Measurements from ENCODE around the gene TMEM223. TPM values are rescaled to one million over a fixed set of nuclear protein-coding genes. Genes with fewer than 3 reads are reported as not detected.

Gene TMEM223
- total RNA-seq, 1 experiment from 2014 or later: 22.6 TPM

- POLR2A ChIA-PET (ENCODE audit: unreplicated experiment): interaction anchor here (0.6 to 2.1 kb wide), 7 partner anchors 16 to 150 kb away, joined by 3 to 12 read pairs (median 5); partner anchors contain the start of genes C11orf98, CSKMT and TAF6L
- CTCF ChIA-PET: interaction anchor here (0.6 to 1.8 kb wide), 13 partner anchors 10 to 915 kb away, joined by 3 to 18 read pairs (median 4); partner anchors contain the start of genes POLR2G, TAF6L and ZBTB3
- Histone ChIP-seq H3K79me2 (ENCODE audit: low read depth) (peaks cover 49% of the 10 kb centered on the region), H3K4me2 (peak within 1 kb of the TSS; percentile 80), H3K9me2 (ENCODE audit: insufficient read depth) (no peaks in the 10 kb centered on the region), H3K27ac (peak within 1 kb of the TSS; percentile 74), H3K27me3 (ENCODE audit: insufficient read depth, low read depth) (no peaks in the 10 kb centered on the region), H3K4me1 (replicated peaks; ENCODE audit: insufficient read depth) (peaks cover 32% of the 10 kb centered on the region), H3K9me3 (ENCODE audit: insufficient read depth, low read depth) (no peaks in the 10 kb centered on the region), H3K36me3 (ENCODE audit: low read depth) (peaks cover 19% of the 10 kb centered on the region), H4K20me1 (ENCODE audit: insufficient read depth) (peaks cover 13% of the 10 kb centered on the region; the same call in 1 of the 2 replicates), H3F3A (ENCODE audit: insufficient read depth, low read depth) (peaks cover 69% of the 10 kb centered on the region), H2AFZ (peak within 1 kb of the TSS; percentile 76), H3K4me3 (peak within 1 kb of the TSS; percentile 60)
- peak; percentile 98 for DNase-seq
- no peak for TF ChIP-seq EZH2 (IDR thresholded peaks at IDR 0.05; ENCODE audit: low read depth)
- TF ChIP-seq CTCF (conservative IDR thresholded peaks at IDR 0.05): peak; percentile 29
- intact Hi-C loops (cut with micrococcal nuclease; ENCODE audit: unreplicated experiment): loop anchor here (1.0 to 5.0 kb wide), 8 partner anchors 18 to 395 kb away; partner anchors contain the start of genes HNRNPUL2, NXF1, SLC3A2 and TTC9C
- no TSS peak for BruUV-seq (replicated peaks)
Observed at GRCh38 chr11:62787005-62787759, 4.6 kb downstream of the TMEM223 start, which contains the start of gene TMEM179B. Gene TMEM179B (plus strand): TSS chr11:62787402. CDS start chr11:62787432, 30 bp downstream.

GRCh38 chr11:62786318-62787004 lies 5.3 kb downstream of the TMEM223 start:
- TF ChIP-seq EZH2 (IDR thresholded peaks at IDR 0.05; ENCODE audit: low read depth): no peak
- peak; percentile 96 for TF ChIP-seq CTCF (conservative IDR thresholded peaks at IDR 0.05)
- Histone ChIP-seq H3K9me3 (ENCODE audit: insufficient read depth, low read depth) (no peaks in the 10 kb centered on the region), H3F3A (ENCODE audit: insufficient read depth, low read depth) (peaks cover 68% of the 10 kb centered on the region), H3K27ac (peak overlapping the region; percentile 74), H3K4me2 (peak overlapping the region; percentile 80), H4K20me1 (ENCODE audit: insufficient read depth) (peaks cover 13% of the 10 kb centered on the region; the same call in 1 of the 2 replicates), H2AFZ (peak overlapping the region; percentile 76; the same call in 1 of the 2 replicates), H3K4me3 (peak overlapping the region; percentile 60), H3K27me3 (ENCODE audit: insufficient read depth, low read depth) (no peaks in the 10 kb centered on the region), H3K36me3 (ENCODE audit: low read depth) (peaks cover 19% of the 10 kb centered on the region), H3K9me2 (ENCODE audit: insufficient read depth) (no peaks in the 10 kb centered on the region), H3K79me2 (ENCODE audit: low read depth) (peaks cover 46% of the 10 kb centered on the region), H3K4me1 (replicated peaks; ENCODE audit: insufficient read depth) (peaks cover 29% of the 10 kb centered on the region)
- CTCF ChIA-PET: interaction anchor here (0.5 to 1.8 kb wide), 11 partner anchors 12 to 916 kb away, joined by 3 to 18 read pairs (median 4); partner anchors contain the start of genes TAF6L and ZBTB3
- no TSS peak for BruUV-seq (replicated peaks)
- DNase-seq: peak; percentile 72 to 93
- POLR2A ChIA-PET (ENCODE audit: unreplicated experiment): interaction anchor here (0.5 to 2.1 kb wide), 10 partner anchors 15 to 1159 kb away, joined by 3 to 23 read pairs (median 6); partner anchors contain the start of gene TAF6L
- intact Hi-C loops (cut with micrococcal nuclease; ENCODE audit: unreplicated experiment): loop anchor here (1.0 to 5.0 kb wide), 9 partner anchors 18 to 394 kb away; partner anchors contain the start of genes HNRNPUL2, NXF1, SLC3A2 and TTC9C

- Histone ChIP-seq H3K4me3 (no peak overlapping the region), H3F3A (ENCODE audit: insufficient read depth, low read depth) (peaks cover 36% of the 10 kb centered on the region), H3K9me3 (ENCODE audit: insufficient read depth, low read depth) (no peaks in the 10 kb centered on the region), H4K20me1 (ENCODE audit: insufficient read depth) (no peaks in the 10 kb centered on the region), H3K4me1 (replicated peaks; ENCODE audit: insufficient read depth) (peaks cover 9% of the 10 kb centered on the region), H3K27ac (no peak overlapping the region), H3K36me3 (ENCODE audit: low read depth) (peaks cover 4% of the 10 kb centered on the region), H3K4me2 (no peak overlapping the region), H2AFZ (no peak overlapping the region), H3K79me2 (ENCODE audit: low read depth) (peaks cover 9% of the 10 kb centered on the region; the same call in 1 of the 2 replicates), H3K27me3 (ENCODE audit: insufficient read depth, low read depth) (no peaks in the 10 kb centered on the region), H3K9me2 (ENCODE audit: insufficient read depth) (no peaks in the 10 kb centered on the region)
- BruUV-seq (replicated peaks): no TSS peak
- no peak for TF ChIP-seq CTCF (conservative IDR thresholded peaks at IDR 0.05)
- CTCF ChIA-PET: no interaction called here
- POLR2A ChIA-PET (ENCODE audit: unreplicated experiment): no interaction called here
- DNase-seq: no peak
- intact Hi-C loops (cut with micrococcal nuclease; ENCODE audit: unreplicated experiment): no loop called here
Observed at GRCh38 chr11:62782753-62783152, 9.1 kb downstream of the TMEM223 start.
